Fibroblast of lung (primary cell): ENCODE measurements around the gene ALKBH4. TPM values are rescaled to one million over a fixed set of nuclear protein-coding genes. Genes with fewer than 3 reads are reported as not detected.
"Not testable (repeated sequence)": the region's sequence is repeated elsewhere in the genome, so short reads cannot be mapped to it uniquely, and the experiment has no call there.

Experiments
- DNase-seq, 2 donors: peaks; one replicate each; pipeline versions ENCODE4 v3.0.0 to v3.0.0-alpha.2; 2010; ENCODE audit warnings: low read depth in 2 of 2
- H2AFZ ChIP-seq: 2 replicates; pipeline ENCODE4 v1.5.1; 2012; ENCODE audit warnings: low read length, control low read depth, inconsistent platforms
- H3K27ac ChIP-seq: 2 replicates; pipeline ENCODE4 v1.5.1; 2011; ENCODE audit warnings: low read length, control low read depth; ENCODE audit not compliant: insufficient read depth
- H3K27me3 ChIP-seq: 2 replicates; pipeline ENCODE4 v1.5.1; 2011; ENCODE audit warnings: mild to moderate bottlenecking, low read length; ENCODE audit not compliant: control insufficient read depth, insufficient read depth
- H3K36me3 ChIP-seq: 2 replicates; pipeline ENCODE4 v1.5.1; 2011; ENCODE audit warnings: low read length; ENCODE audit not compliant: control insufficient read depth, insufficient read depth
- H3K4me1 ChIP-seq: 2 replicates; pipeline ENCODE4 v1.5.1; 2011; ENCODE audit warnings: low read length; ENCODE audit not compliant: control insufficient read depth, insufficient read depth; ENCODE audit errors: extremely low read depth
- H3K4me2 ChIP-seq: 2 replicates; pipeline ENCODE4 v1.5.1; 2011; ENCODE audit warnings: low read length, control low read depth; ENCODE audit not compliant: insufficient read depth; ENCODE audit errors: extremely low read depth
- H3K4me3 ChIP-seq, 4 experiments: fragments of 200-600 bp in 1 of 4; sonication (generic) in 1 of 4; replicated peaks in 1 of 4; 2 replicates each; pipeline ENCODE4 v1.5.1; 2011 to 2016; ENCODE audit warnings: low read length in 4 of 4, low read depth in 3 of 4, mild to moderate bottlenecking in 3 of 4, control low read depth in 2 of 4, inconsistent platforms in 1 of 4, mixed read lengths in 1 of 4; ENCODE audit not compliant: insufficient read depth in 1 of 4; ENCODE audit errors: control extremely low read depth in 1 of 4
- H3K79me2 ChIP-seq: 2 replicates; pipeline ENCODE4 v1.5.1; 2012; ENCODE audit warnings: mild to moderate bottlenecking, low read length, inconsistent platforms; ENCODE audit not compliant: control insufficient read depth, insufficient read depth
- H3K9ac ChIP-seq: 2 replicates; pipeline ENCODE4 v1.5.1; 2011; ENCODE audit warnings: mild to moderate bottlenecking, low read length, control low read depth; ENCODE audit not compliant: insufficient read depth
- H3K9me3 ChIP-seq: 2 replicates; pipeline ENCODE4 v1.5.1; 2012; ENCODE audit warnings: low read depth, low read length; ENCODE audit not compliant: control insufficient read depth, insufficient read depth
- H4K20me1 ChIP-seq: 2 replicates; pipeline ENCODE4 v1.5.1; 2011; ENCODE audit warnings: low read length; ENCODE audit not compliant: control insufficient read depth, insufficient read depth; ENCODE audit errors: extremely low read depth
- polyA plus RNA-seq, 2 donors: library from polyadenylated mRNA; depleted of rRNA in 1 of 2; stranded (reverse) in 1 of 2; unstranded in 1 of 2; fragments of >200 nt; gene quantifications; 2 replicates each; pipeline ENCODE4 v1.2.1, GENCODE V29; 2011 to 2012; ENCODE audit warnings: missing spikeins in 1 of 2
- total RNA-seq: library from RNA; depleted of rRNA; stranded (reverse); fragments of >200 nt; gene quantifications from 2 replicates; pipeline ENCODE4 v1.2.1, GENCODE V29; 2014

The ALKBH4 gene
- total and polyA plus RNA-seq, 2 donors (not counting 1 experiment from before 2014, with no cell fraction given): 3.7 to 13.2 TPM

DNA sequence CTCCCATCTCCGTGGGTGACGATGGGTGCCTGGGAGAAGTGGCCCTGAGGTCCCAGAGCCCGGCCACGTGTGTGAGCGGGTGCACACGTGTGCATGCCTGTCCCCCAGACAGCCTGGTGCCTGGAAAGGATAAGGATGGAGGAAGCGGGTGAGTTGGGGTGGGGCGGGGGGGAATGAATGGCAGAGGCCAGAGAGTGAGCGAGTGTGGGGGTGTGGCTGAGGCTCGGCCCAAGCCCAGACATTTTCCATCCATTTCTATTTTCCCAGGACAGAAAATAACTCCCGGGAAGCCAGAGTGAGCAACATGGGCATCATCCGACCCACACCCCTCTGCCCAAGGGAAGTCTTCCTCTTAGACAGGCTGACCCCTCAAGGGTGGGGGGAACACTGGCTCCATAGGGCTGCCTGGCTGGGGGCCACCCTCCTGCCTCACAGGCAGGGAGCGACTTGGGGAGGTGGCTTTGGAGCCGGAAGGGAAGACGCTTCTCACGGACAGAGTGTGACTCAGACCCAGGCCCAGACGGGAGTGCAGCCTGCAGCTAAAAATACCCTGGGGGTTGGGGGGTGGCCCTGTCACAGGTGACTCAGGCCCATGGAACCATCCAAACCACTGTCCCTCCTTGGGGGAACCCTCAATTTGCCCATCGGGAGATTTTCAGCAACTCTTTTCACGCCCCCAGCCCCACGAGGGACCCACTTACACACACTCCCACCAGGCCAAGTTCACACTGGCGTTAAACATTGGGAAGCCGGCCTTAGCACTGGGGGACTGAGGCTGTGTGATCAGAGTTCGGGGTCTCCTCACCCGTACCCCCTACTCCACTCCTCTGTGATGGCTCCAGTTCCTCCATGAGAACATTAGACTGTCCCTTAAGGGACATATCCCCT is 40.9 kb upstream of the ALKBH4 start:
- H4K20me1 ChIP-seq, H3K36me3 ChIP-seq, H3K9ac ChIP-seq, H3K79me2 ChIP-seq, H2AFZ ChIP-seq, H3K4me3 ChIP-seq, H3K9me3 ChIP-seq, DNase-seq, H3K27me3 ChIP-seq, H3K4me2 ChIP-seq, H3K4me1 ChIP-seq: not testable (repeated sequence)
- peak overlapping the region; percentile 47 for H3K27ac ChIP-seq

DNA sequence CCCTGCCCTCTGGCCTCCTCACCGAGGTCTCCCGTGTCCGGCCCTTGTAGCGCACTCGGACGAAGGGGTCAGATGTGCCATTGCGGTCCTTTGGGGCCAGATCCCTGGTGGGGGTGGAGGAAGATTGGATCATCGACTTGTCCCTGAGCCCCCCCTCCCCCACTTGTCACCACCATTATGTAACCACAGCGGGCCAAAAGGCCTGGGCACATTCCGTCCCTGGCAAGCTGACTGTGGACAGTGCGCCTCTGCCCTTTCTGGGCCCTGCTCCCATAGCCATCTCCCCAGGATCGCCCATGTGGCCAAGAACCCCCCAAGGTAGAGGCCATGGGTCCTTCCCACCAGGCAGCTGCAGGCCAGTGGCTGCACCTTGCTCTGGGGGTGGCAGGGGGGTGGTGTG is 38.5 kb upstream of the ALKBH4 start:
- H2AFZ ChIP-seq, H3K4me1 ChIP-seq, H3K36me3 ChIP-seq, H3K27me3 ChIP-seq, DNase-seq, H3K4me3 ChIP-seq, H3K4me2 ChIP-seq, H3K79me2 ChIP-seq, H3K27ac ChIP-seq, H4K20me1 ChIP-seq, H3K9ac ChIP-seq, H3K9me3 ChIP-seq: not testable (repeated sequence)

DNA sequence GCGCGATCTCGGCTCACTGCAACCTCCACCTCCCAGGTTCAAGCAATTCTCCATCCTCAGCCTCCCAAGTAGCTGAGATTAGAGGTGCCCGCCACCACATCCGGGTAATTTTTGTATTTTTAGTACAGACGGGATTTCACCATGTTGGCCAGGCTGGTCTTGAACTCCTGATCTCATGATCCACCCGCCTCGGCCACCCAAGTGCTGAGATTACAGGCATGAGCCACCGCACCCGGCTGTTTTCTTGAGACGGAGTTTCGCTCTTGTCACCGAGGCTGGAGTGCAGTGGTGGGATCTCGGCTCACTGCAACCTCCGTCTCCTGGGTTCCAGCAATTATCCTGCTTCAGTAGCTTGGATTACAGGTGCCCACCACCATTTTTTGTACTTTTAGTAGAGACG is 33.7 kb upstream of the ALKBH4 start:
- not testable (repeated sequence) for H3K4me3 ChIP-seq, H3K36me3 ChIP-seq, DNase-seq, H2AFZ ChIP-seq, H3K9ac ChIP-seq, H3K9me3 ChIP-seq, H3K4me2 ChIP-seq, H3K27me3 ChIP-seq, H3K4me1 ChIP-seq, H3K79me2 ChIP-seq, H4K20me1 ChIP-seq, H3K27ac ChIP-seq

DNA sequence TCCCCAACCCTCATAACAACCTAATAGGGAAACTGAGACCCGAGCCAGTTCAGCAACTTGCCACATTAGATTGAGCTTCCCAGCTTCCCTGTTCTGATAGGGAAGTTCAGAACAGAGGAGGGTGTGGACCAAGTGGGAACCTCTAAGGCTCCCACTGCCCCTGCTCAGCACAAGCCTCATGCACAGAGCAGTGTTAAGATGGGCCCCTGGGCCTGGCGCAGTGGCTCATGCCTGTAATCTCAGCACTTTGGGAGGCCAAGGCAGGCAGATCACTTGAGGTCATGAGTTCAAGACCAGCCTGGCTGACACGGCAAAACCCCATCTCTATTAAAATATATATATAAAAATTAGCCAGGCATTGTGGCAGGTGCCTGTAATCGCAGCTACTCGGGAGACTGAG is 32.6 kb upstream of the ALKBH4 start:
- not testable (repeated sequence) for H3K79me2 ChIP-seq, H3K4me1 ChIP-seq, H3K4me2 ChIP-seq, H3K36me3 ChIP-seq, H2AFZ ChIP-seq, DNase-seq, H3K27ac ChIP-seq, H3K9me3 ChIP-seq, H4K20me1 ChIP-seq, H3K9ac ChIP-seq, H3K4me3 ChIP-seq, H3K27me3 ChIP-seq

DNA sequence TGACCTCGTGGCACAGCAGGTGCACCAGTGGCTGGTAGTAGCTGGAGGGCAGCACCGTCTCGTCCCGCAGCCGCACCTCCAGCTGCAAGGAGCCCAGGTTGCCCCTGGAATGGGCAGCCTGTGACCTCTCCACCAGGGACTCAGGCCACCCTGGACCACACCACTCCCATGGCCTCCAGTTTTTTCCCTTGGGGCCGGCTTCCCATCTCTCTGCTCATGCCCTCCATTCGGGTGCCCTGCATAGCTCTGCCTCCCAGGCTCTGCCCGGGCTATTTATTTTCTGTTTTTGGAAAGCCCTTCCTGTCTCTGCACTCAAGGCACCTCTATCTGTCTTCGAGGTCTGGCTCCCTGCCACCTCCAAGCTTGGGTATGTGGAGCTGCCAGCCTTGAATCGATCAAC is 32.2 kb upstream of the ALKBH4 start:
- not testable (repeated sequence) for H3K27me3 ChIP-seq, H4K20me1 ChIP-seq

DNA sequence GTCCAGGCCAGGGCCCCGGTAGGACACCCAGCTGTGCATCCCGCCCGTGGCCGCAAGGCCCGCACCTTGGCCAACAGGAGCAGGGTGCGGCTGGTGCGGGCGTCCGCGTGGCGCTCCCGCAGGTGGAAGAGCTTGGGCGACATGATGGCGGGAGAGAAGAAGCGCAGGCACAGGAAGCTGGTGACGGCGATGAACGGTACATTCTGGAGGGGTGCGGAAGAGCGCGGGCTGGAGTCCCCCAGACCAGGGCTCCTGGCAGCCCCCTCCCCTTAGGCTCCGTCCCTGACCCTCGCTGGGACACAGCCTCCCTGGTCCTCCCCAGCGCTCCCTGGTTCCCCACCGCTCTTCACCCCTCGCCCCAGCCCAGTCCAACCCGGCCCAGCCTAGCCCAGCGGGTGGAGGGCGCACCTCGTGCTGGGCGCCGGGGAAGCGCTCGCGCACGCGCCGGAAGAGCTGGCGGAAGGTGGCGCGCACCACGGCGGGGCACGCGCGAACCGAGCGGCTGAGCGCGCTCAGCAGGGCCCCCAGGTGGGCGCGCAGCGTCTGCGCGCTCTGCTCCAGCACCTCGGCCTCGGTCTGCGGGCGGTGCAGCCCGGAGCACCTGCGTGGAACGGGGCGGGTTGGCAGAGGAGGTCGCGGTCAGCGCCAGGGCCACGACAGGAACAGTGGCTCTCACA is 29.9 kb upstream of the ALKBH4 start:
- not testable (repeated sequence) for H2AFZ ChIP-seq, H3K27ac ChIP-seq, H3K4me2 ChIP-seq, H3K27me3 ChIP-seq, H3K9me3 ChIP-seq, H3K79me2 ChIP-seq, DNase-seq, H4K20me1 ChIP-seq, H3K4me1 ChIP-seq, H3K4me3 ChIP-seq, H3K9ac ChIP-seq, H3K36me3 ChIP-seq

More for the DNA sequence above, 32.2 kb upstream of the ALKBH4 start:
- not testable (repeated sequence) for H3K9ac ChIP-seq, DNase-seq, H3K79me2 ChIP-seq, H3K4me3 ChIP-seq, H3K4me1 ChIP-seq, H3K36me3 ChIP-seq, H3K4me2 ChIP-seq, H3K9me3 ChIP-seq, H3K27ac ChIP-seq, H2AFZ ChIP-seq
